ENCODE measurements around the gene ANO2. TPM values are rescaled to one million over a fixed set of nuclear protein-coding genes. Genes with fewer than 3 reads are reported as not detected.

ANO2 gene
- polyA plus RNA-seq, 1 donor from 2014 or later = 1.8 TPM

- Histone ChIP-seq H4K20me1 (ENCODE audit: insufficient read depth) (no peaks in the 10 kb centered on the region), H3F3A (ENCODE audit: insufficient read depth, low read length, poor library complexity, severe bottlenecking) (no peaks in the 10 kb centered on the region), H3K27me3 (ENCODE audit: insufficient read depth, low read depth, low read length) (no peaks in the 10 kb centered on the region), H3K36me3 (ENCODE audit: insufficient read depth, low read length) (no peaks in the 10 kb centered on the region), H2AFZ (ENCODE audit: low read depth, low read length) (no peak overlapping the region), H3K27ac (ENCODE audit: low read length) (no peak overlapping the region), H3K9me2 (ENCODE audit: insufficient read depth, low read length) (no peaks in the 10 kb centered on the region), H3K79me2 (replicated peaks; ENCODE audit: insufficient read depth, low read length) (no peaks in the 10 kb centered on the region), H3K9me3 (ENCODE audit: low read length) (no peaks in the 10 kb centered on the region), H3K4me3 (ENCODE audit: low read length) (no peak overlapping the region), H3K9ac (ENCODE audit: low read length) (no peak overlapping the region), H3K4me2 (ENCODE audit: low read length) (no peak overlapping the region)
- TF ChIP-seq REST (IDR thresholded peaks at IDR 0.05; ENCODE audit: borderline replicate concordance) = no peak
- no peak for TF ChIP-seq EP300 (conservative IDR thresholded peaks at IDR 0.05; ENCODE audit: poor library complexity, severe bottlenecking)
- no peak for TF ChIP-seq RAD21 (conservative IDR thresholded peaks at IDR 0.05)
- no peak for TF ChIP-seq MXI1 (conservative IDR thresholded peaks at IDR 0.05; ENCODE audit: poor library complexity, severe bottlenecking)
- TF ChIP-seq POLR2AphosphoS5 (IDR thresholded peaks at IDR 0.05) = no peak
- no peak for TF ChIP-seq TAF1 (IDR thresholded peaks at IDR 0.05; ENCODE audit: low read depth)
- TF ChIP-seq SMC3 (conservative IDR thresholded peaks at IDR 0.05; ENCODE audit: poor library complexity) = no peak
- TF ChIP-seq EZH2 (IDR thresholded peaks at IDR 0.05; ENCODE audit: borderline replicate concordance, insufficient read depth, low read length, poor library complexity, severe bottlenecking) = no peak
- no peak for TF ChIP-seq CTCF (IDR thresholded peaks at IDR 0.05; ENCODE audit: poor library complexity, severe bottlenecking)
Measured at GRCh38 chr12:5736016-5736415, 209.0 kb downstream of the ANO2 start.

GRCh38 chr12:5733916-5734315 lies 211.1 kb downstream of the ANO2 start:
- H3K9ac ChIP-seq (ENCODE audit: low read length) = no peak overlapping the region
- H3K9me3 ChIP-seq (ENCODE audit: low read length) = no peaks in the 10 kb centered on the region
- no peaks in the 10 kb centered on the region for H3K9me2 ChIP-seq (ENCODE audit: insufficient read depth, low read length)
- TF ChIP-seq REST (IDR thresholded peaks at IDR 0.05; ENCODE audit: borderline replicate concordance) (no peak), RAD21 (conservative IDR thresholded peaks at IDR 0.05) (no peak), CTCF (IDR thresholded peaks at IDR 0.05; ENCODE audit: poor library complexity, severe bottlenecking) (no peak), SMC3 (conservative IDR thresholded peaks at IDR 0.05; ENCODE audit: poor library complexity) (no peak), MXI1 (conservative IDR thresholded peaks at IDR 0.05; ENCODE audit: poor library complexity, severe bottlenecking) (no peak), TAF1 (IDR thresholded peaks at IDR 0.05; ENCODE audit: low read depth) (no peak), EP300 (conservative IDR thresholded peaks at IDR 0.05; ENCODE audit: poor library complexity, severe bottlenecking) (no peak), EZH2 (IDR thresholded peaks at IDR 0.05; ENCODE audit: borderline replicate concordance, insufficient read depth, low read length, poor library complexity, severe bottlenecking) (no peak), POLR2AphosphoS5 (IDR thresholded peaks at IDR 0.05) (no peak)
- H3K36me3 ChIP-seq (ENCODE audit: insufficient read depth, low read length) = no peaks in the 10 kb centered on the region
- no peaks in the 10 kb centered on the region for H4K20me1 ChIP-seq (ENCODE audit: insufficient read depth)
- H3K27ac ChIP-seq (ENCODE audit: low read length) = no peak overlapping the region
- no peak overlapping the region for H2AFZ ChIP-seq (ENCODE audit: low read depth, low read length)
- no peak overlapping the region for H3K4me3 ChIP-seq (ENCODE audit: low read length)
- H3K79me2 ChIP-seq (replicated peaks; ENCODE audit: insufficient read depth, low read length) = no peaks in the 10 kb centered on the region
- H3F3A ChIP-seq (ENCODE audit: insufficient read depth, low read length, poor library complexity, severe bottlenecking) = no peaks in the 10 kb centered on the region
- H3K27me3 ChIP-seq (ENCODE audit: insufficient read depth, low read depth, low read length) = no peaks in the 10 kb centered on the region
- H3K4me2 ChIP-seq (ENCODE audit: low read length) = no peak overlapping the region

Measured in neural cell (in vitro differentiated cells).